Stomach smooth muscle (tissue), 2 donors: ENCODE data around the gene CEACAM3.

Source experiments
- H3K27ac ChIP-seq: one replicate; pipeline ENCODE4 v1.7.0; 2013; ENCODE audit warnings: mild to moderate bottlenecking, low read length, inconsistent platforms
- H3K27me3 ChIP-seq, 2 donors: one replicate each; pipeline ENCODE4 v1.7.0; 2013; ENCODE audit warnings: low read length in 2 of 2; ENCODE audit not compliant: insufficient read depth in 2 of 2, control insufficient read depth in 1 of 2
- H3K36me3 ChIP-seq, 2 donors: one replicate each; pipeline ENCODE4 v1.7.0; 2013; ENCODE audit warnings: low read length in 2 of 2; ENCODE audit not compliant: control insufficient read depth in 2 of 2, insufficient read depth in 2 of 2
- H3K4me1 ChIP-seq: one replicate; pipeline ENCODE4 v1.7.0; 2013; ENCODE audit warnings: low read length; ENCODE audit not compliant: control insufficient read depth, insufficient read depth
- H3K4me3 ChIP-seq, 2 donors: one replicate each; pipeline ENCODE4 v1.7.0; 2013; ENCODE audit warnings: low read length in 2 of 2
- H3K9ac ChIP-seq, 2 donors: one replicate each; pipeline ENCODE4 v1.7.0; 2013; ENCODE audit warnings: low read length in 2 of 2, mild to moderate bottlenecking in 1 of 2
- H3K9me3 ChIP-seq, 2 donors: one replicate each; pipeline ENCODE4 v1.7.0; 2013; ENCODE audit warnings: low read length in 2 of 2; ENCODE audit not compliant: control insufficient read depth in 2 of 2
- donor health status: healthy.
- donor health status: Pancreatic carcinoma.

CEACAM3 gene

DNA sequence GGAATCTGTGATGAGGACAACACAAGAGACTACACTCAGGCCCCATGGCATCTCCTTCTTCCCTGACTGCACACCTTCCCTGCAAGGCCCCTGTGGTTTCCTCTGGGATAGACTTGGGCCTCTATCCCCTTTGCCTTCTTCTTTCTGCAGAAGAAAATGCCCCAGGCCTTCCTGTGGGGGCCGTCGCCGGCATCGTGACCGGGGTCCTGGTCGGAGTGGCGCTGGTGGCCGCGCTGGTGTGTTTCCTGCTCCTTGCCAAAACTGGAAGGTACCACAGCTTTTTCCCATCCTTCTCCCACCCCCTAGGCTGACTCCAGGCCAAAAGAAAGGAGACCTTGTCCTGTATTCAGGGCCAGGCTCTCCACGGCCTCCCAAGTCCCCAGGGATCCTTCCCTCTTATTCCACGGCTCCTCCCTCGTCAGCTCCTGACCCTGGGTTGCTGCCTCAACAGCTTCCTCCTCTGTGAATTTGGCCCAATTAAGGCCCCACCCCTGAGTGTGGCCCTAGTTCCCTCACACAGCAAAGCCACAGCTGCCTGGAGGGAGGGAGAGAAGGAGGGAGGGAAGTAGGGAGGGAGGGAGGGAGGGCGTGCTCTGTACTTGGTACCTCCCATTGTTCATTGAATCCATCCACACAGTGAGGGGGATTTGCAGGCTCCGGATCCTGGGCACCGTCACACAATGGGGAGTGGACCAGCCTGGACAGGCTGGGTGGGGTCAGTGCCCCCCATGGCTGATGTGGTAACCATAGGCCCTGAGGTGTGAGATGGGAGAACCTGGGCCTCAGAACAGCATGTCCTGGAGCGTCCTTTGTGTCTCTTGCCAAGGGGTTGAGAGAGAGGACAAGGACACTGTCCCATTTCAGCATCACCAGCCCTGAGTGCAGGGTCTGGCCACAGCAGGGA is 12.5 kb downstream of the CEACAM3 start:
- no peak overlapping the region for H3K27ac ChIP-seq
- H3K4me1 ChIP-seq: no peaks in the 10 kb centered on the region
- H3K36me3 ChIP-seq: no peaks in the 10 kb centered on the region
- no peaks in the 10 kb centered on the region for H3K9me3 ChIP-seq
- H3K9ac ChIP-seq: no peak overlapping the region
- H3K27me3 ChIP-seq: peaks cover 0 to 10% of the 10 kb centered on the region in 2 donors
- no peak overlapping the region for H3K4me3 ChIP-seq

DNA sequence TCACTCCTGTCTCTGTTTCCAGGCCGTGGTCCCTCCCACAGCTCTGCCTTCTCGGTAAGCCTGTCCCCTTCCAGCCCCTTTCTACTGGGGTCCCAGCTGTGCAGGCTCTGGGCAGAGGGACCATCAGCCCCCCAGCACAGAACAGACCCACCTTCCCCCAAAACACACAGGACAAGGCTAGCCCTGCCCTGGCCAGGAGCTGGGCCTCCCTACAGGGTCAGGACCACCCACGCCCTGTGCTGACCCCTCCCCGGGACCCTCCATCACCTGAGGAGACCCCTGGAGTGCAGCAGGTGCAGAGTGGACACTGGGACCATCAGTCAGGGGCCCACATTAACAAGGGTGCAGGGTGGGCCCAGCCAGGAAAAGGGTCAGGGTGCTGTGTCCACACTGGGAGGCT is 13.9 kb downstream of the CEACAM3 start:
- no peaks in the 10 kb centered on the region for H3K4me1 ChIP-seq
- H3K36me3 ChIP-seq: no peaks in the 10 kb centered on the region
- no peak overlapping the region for H3K9ac ChIP-seq
- H3K4me3 ChIP-seq: no peak overlapping the region
- H3K27ac ChIP-seq: no peak overlapping the region
- H3K9me3 ChIP-seq: no peaks in the 10 kb centered on the region
- H3K27me3 ChIP-seq: peaks cover 0 to 10% of the 10 kb centered on the region in 2 donors

DNA sequence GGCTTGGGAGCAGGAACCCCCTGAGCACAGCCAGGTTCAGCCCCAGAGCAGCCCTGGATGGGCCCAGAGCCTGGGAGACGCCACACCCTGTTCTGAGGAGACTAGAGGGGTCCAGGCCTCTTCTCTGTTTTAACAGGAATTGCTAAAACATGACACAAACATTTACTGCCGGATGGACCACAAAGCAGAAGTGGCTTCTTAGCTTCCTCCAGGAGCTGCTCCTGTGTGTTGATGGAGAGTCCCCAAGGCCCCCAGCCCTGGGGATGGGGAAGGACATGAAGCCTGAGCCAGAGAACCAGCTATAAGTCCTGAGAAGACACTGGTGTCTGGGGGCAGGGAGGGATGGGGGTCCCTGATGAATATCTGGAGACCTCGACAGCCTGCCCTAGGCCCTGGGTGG is 14.6 kb downstream of the CEACAM3 start:
- Histone ChIP-seq H3K27me3 (peaks cover 0 to 8% of the 10 kb centered on the region in 2 donors), H3K27ac (no peak overlapping the region), H3K4me3 (no peak overlapping the region), H3K36me3 (no peaks in the 10 kb centered on the region), H3K4me1 (no peaks in the 10 kb centered on the region), H3K9ac (no peak overlapping the region), H3K9me3 (no peaks in the 10 kb centered on the region)

DNA sequence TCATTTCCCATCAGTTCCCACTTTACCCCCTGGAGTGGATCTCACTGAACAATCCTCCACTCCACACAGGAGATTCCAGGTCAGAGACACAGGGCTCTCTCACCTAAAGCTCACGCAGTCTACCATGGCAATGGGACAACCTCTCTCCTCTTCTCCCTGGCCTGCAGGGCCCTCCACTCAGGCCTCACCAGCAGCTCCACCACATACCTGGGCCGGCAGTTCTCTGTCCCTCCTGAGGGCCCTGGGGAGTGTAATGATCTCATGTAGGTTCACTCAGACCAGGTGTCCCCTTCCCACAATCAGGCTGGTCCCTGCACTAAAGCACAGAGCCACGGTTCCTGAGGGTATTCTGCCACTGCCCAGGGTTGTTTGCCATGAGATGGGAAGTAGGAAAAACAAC is 15.6 kb downstream of the CEACAM3 start:
- peaks cover 0 to 8% of the 10 kb centered on the region in 2 donors for H3K27me3 ChIP-seq
- no peaks in the 10 kb centered on the region for H3K4me1 ChIP-seq
- no peak overlapping the region for H3K9ac ChIP-seq
- H3K36me3 ChIP-seq: no peaks in the 10 kb centered on the region
- H3K27ac ChIP-seq: no peak overlapping the region
- no peak overlapping the region for H3K4me3 ChIP-seq
- H3K9me3 ChIP-seq: no peaks in the 10 kb centered on the region

DNA sequence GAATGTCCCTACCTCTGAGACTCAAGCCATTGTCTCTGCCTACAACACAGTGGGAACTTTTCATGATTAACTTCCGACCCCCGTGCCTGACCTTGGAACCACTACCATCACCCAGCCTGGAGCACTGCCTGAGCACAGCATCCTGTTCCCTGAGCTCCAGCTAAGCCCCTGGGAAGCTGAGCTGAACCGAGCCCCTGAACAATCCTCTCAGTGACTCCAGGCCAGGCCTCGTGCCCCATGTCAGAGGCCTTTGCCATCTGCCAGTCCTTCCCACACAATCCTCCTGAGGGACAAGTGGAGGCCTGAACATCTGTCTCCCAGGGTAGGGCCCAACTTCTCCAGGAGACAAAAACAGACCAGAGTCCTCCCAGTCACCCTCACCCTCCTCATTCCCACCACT is 17.5 kb downstream of the CEACAM3 start:
- Histone ChIP-seq H3K4me3 (no peak overlapping the region), H3K9me3 (no peaks in the 10 kb centered on the region), H3K36me3 (no peaks in the 10 kb centered on the region), H3K27me3 (peaks cover 0 to 8% of the 10 kb centered on the region in 2 donors), H3K4me1 (no peaks in the 10 kb centered on the region), H3K27ac (no peak overlapping the region), H3K9ac (no peak overlapping the region)

DNA sequence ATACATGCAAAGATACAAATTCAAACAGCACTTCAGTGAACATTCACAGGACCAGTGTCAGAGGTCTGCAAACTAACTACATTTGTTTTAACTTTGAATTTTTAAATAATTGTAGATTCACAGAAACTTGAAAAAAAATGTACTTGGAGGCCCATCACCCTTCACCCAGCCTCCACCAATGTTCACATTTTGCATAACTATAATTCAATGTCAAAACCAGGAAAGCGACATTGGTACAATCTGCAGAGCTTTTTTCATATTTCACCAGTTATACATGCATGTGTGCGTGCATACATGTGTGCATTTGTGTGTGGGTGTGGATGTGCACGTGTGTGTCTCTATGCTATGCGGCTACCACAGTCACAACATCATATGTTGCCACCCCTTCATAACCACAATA is 18.9 kb downstream of the CEACAM3 start:
- H3K27me3 ChIP-seq: no peaks in the 10 kb centered on the region

DNA sequence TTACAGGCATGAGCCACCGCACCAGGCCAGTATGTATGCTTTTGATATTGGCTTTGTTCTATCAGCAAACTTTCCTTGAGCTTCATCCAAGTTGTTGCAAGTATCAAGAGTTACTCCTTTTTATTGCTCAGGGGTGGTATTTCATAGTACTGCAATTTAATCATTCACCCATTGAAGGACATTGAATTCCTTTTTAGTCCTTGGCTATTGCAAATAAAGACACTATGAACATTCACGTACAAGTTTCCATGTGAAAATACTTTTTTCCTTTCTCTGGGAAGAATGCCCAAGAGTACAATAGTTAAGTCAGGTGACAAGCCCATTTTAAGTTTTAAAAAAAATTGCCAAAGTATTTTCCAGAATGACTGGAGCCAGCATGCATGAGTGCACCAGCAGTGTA is 20.4 kb downstream of the CEACAM3 start:
- Histone ChIP-seq H3K27ac (no peak overlapping the region), H3K9ac (no peak overlapping the region), H3K36me3 (no peaks in the 10 kb centered on the region), H3K27me3 (peaks cover 3 to 8% of the 10 kb centered on the region in 2 donors), H3K4me3 (no peak overlapping the region), H3K9me3 (no peaks in the 10 kb centered on the region), H3K4me1 (no peaks in the 10 kb centered on the region)

More for the DNA sequence above, 18.9 kb downstream of the CEACAM3 start:
- H3K36me3 ChIP-seq: no peaks in the 10 kb centered on the region
- no peaks in the 10 kb centered on the region for H3K9me3 ChIP-seq
- H3K4me1 ChIP-seq: no peaks in the 10 kb centered on the region
- H3K4me3 ChIP-seq: no peak overlapping the region
- H3K27ac ChIP-seq: no peak overlapping the region
- no peak overlapping the region for H3K9ac ChIP-seq

DNA sequence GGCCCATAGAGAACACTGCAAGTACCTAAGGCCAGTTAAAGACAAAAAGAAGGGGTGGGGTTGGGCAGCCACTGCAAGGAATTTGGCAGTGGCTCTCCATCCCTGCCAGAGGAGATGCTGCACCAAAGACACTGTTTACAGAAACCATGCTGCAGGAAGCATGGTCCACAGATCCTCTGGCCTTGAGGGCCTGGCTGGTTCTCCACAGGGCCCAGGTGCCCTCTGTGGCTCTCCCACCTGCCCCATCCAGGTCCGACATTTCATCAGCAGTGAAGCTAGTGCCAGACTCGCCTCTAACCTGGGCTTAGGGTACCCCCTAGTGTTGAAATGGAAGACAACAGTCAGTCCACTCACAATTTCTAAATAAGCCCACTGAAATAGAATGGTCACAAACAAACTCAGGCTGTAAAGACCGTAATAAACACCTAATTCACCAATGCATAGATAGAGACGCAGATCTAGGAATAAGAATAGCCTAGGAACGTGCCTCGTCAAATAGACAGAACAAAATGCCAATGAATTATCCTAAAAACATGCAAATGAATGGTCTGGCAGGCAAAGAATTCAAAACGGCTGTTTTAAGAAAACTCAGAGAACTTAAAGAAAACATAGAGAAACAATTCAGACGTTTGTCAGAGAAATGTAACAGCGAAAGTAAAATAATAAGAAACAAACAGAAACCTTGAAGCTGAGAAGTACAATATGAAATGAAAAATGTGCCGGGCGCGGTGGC is 24.8 kb downstream of the CEACAM3 start:
- Histone ChIP-seq H3K27ac (no peak overlapping the region), H3K36me3 (no peaks in the 10 kb centered on the region), H3K4me3 (no peak overlapping the region), H3K9me3 (no peaks in the 10 kb centered on the region), H3K27me3 (peaks cover 3 to 8% of the 10 kb centered on the region in 2 donors), H3K9ac (no peak overlapping the region), H3K4me1 (no peaks in the 10 kb centered on the region)

DNA sequence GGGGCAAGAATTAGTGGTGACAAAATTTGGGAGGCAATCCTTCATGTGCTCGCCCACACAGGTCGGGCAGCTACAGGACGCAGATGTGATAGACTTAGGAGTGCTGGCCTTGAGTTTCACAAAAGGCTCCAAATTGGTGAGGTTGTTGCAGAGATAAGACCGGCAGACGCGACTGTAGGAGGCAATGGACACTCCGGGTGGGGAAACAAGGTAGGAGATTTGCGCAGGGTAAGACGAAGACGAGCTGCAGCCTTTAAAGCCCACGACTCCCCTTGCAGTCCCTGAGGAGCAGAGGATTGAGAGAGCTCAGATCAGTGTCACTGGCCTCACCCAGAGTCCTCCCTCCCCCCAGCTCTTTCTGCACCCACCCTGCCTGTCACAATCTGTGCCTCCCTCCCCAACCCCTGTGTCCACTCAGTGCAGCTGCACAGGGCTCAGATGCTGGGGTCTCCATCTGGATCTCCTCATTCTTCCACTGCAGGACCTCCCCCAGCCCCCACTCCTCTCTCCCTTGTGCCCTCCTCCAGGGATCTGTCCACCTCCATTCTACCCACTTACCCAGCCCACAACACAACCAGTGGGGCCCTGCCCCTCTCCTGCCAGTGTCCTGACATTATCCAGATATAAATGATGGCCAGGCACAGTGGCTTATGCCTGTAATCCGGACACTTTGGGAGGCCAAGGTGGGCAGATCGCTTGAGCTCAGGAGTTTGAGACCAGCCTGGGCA is 41.8 kb downstream of the CEACAM3 start:
- Histone ChIP-seq H3K36me3 (no peaks in the 10 kb centered on the region), H3K27me3 (peaks cover 19 to 30% of the 10 kb centered on the region in 2 donors)

DNA sequence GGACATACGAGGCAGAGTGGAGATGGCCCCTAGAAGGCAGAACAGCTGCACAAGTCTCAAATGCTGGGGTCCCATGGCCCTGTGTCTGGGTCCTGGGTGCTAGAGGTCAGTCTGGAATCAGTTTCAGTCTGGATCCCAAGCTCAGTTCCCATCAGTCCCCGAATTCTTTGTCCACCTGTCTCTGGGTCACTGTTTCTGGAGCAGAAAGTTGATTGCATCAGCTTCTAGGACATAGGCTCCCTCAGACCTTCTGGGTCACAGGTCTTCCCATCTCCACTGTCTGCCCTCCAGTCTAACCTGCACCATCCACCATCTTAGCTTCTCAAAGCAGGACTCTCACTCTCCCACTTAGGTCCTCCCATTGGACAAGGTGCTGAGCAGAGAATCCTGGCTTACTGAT is 42.8 kb downstream of the CEACAM3 start:
- Histone ChIP-seq H3K9me3 (no peaks in the 10 kb centered on the region), H3K4me1 (no peaks in the 10 kb centered on the region), H3K4me3 (no peak overlapping the region), H3K9ac (no peak overlapping the region), H3K36me3 (no peaks in the 10 kb centered on the region), H3K27ac (no peak overlapping the region), H3K27me3 (peaks cover 19 to 30% of the 10 kb centered on the region in 2 donors)

More for the DNA sequence above, 41.8 kb downstream of the CEACAM3 start:
- Histone ChIP-seq H3K9ac (no peak overlapping the region), H3K4me1 (no peaks in the 10 kb centered on the region), H3K9me3 (no peaks in the 10 kb centered on the region), H3K4me3 (no peak overlapping the region), H3K27ac (no peak overlapping the region)
